Adipocyte (in vitro differentiated cells): ENCODE measurements around the gene PRF1.
A peak's percentile ranks its signal among the peaks of the same experiment; 100 is the strongest.

Source experiments
- DNase-seq: peaks from one replicate; pipeline ENCODE4 v3.0.0-alpha.2; 2015; ENCODE audit warnings: low read depth
- H3K27me3 ChIP-seq: replicated peaks from 2 replicates; pipeline ENCODE4 v1.7.0; 2013; ENCODE audit warnings: mild to moderate bottlenecking, low read length, moderate library complexity; ENCODE audit not compliant: control insufficient read depth, insufficient read depth
- H3K36me3 ChIP-seq: 2 replicates; pipeline ENCODE4 v1.7.0; 2013; ENCODE audit warnings: low read length, mild to moderate bottlenecking, moderate library complexity; ENCODE audit not compliant: control insufficient read depth, insufficient read depth, severe bottlenecking
- H3K4me1 ChIP-seq: 2 replicates; pipeline ENCODE4 v1.7.0; 2013; ENCODE audit warnings: mild to moderate bottlenecking, low read length, moderate library complexity; ENCODE audit not compliant: control insufficient read depth, insufficient read depth
- H3K4me3 ChIP-seq: 2 replicates; pipeline ENCODE4 v1.7.0; 2013; ENCODE audit warnings: mild to moderate bottlenecking, low read length, moderate library complexity
- H3K9ac ChIP-seq: 2 replicates; pipeline ENCODE4 v1.7.0; 2013; ENCODE audit warnings: mild to moderate bottlenecking, low read length, moderate library complexity
- H3K9me3 ChIP-seq: 2 replicates; pipeline ENCODE4 v1.7.0; 2013; ENCODE audit warnings: mild to moderate bottlenecking, low read length, moderate library complexity; ENCODE audit not compliant: control insufficient read depth

The PRF1 gene

GRCh38 chr10:70562036-70562755 lies 40.3 kb downstream of the PRF1 start:
- DNase-seq = no peak
- peaks cover 23% of the 10 kb centered on the region for H3K4me1 ChIP-seq

GRCh38 chr10:70561558-70561957 lies 41.0 kb downstream of the PRF1 start:
- peaks cover 23% of the 10 kb centered on the region for H3K4me1 ChIP-seq
- no peak overlapping the region for H3K9ac ChIP-seq
- H3K4me3 ChIP-seq = no peak overlapping the region
- no peak for DNase-seq
- peaks cover 10% of the 10 kb centered on the region for H3K27me3 ChIP-seq
- H3K9me3 ChIP-seq = no peaks in the 10 kb centered on the region
- H3K36me3 ChIP-seq = no peaks in the 10 kb centered on the region

More at GRCh38 chr10:70562036-70562755, 40.3 kb downstream of the PRF1 start:
- Histone ChIP-seq H3K9me3 (no peaks in the 10 kb centered on the region), H3K4me3 (no peak overlapping the region), H3K9ac (no peak overlapping the region), H3K36me3 (no peaks in the 10 kb centered on the region), H3K27me3 (peaks cover 10% of the 10 kb centered on the region)

- Histone ChIP-seq H3K36me3 (no peaks in the 10 kb centered on the region), H3K9ac (no peak overlapping the region), H3K27me3 (peaks cover 10% of the 10 kb centered on the region), H3K9me3 (no peaks in the 10 kb centered on the region), H3K4me3 (no peak overlapping the region), H3K4me1 (peaks cover 23% of the 10 kb centered on the region)
- peak; percentile 57 for DNase-seq
These were observed 41.5 kb downstream of the PRF1 start for GRCh38 chr10:70561070-70561469.

GRCh38 chr10:70560511-70560941 lies 42.0 kb downstream of the PRF1 start:
- no peak for DNase-seq
- Histone ChIP-seq H3K9ac (no peak overlapping the region), H3K27me3 (peaks cover 10% of the 10 kb centered on the region), H3K36me3 (no peaks in the 10 kb centered on the region), H3K4me3 (no peak overlapping the region), H3K4me1 (peaks cover 25% of the 10 kb centered on the region), H3K9me3 (no peaks in the 10 kb centered on the region)

- Histone ChIP-seq H3K9me3 (no peaks in the 10 kb centered on the region), H3K4me1 (peaks cover 25% of the 10 kb centered on the region), H3K27me3 (peaks cover 10% of the 10 kb centered on the region), H3K4me3 (no peak overlapping the region), H3K36me3 (no peaks in the 10 kb centered on the region), H3K9ac (peak overlapping the region; percentile 47)
- DNase-seq = no peak
These were observed 42.7 kb downstream of the PRF1 start for GRCh38 chr10:70559861-70560260.

- peaks cover 25% of the 10 kb centered on the region for H3K4me1 ChIP-seq
- peak; percentile 55 for DNase-seq
These were observed 43.4 kb downstream of the PRF1 start for GRCh38 chr10:70558871-70559810.

GRCh38 chr10:70558295-70558694 lies 44.2 kb downstream of the PRF1 start:
- H3K4me3 ChIP-seq = no peak overlapping the region
- H3K36me3 ChIP-seq = no peaks in the 10 kb centered on the region
- peaks cover 25% of the 10 kb centered on the region for H3K4me1 ChIP-seq
- DNase-seq = no peak
- no peaks in the 10 kb centered on the region for H3K9me3 ChIP-seq
- H3K9ac ChIP-seq = peak overlapping the region; percentile 59
- H3K27me3 ChIP-seq = peaks cover 2% of the 10 kb centered on the region

More at GRCh38 chr10:70558871-70559810, 43.4 kb downstream of the PRF1 start:
- Histone ChIP-seq H3K27me3 (peaks cover 10% of the 10 kb centered on the region), H3K9ac (peak overlapping the region; percentile 59), H3K4me3 (peak overlapping the region; percentile 75), H3K36me3 (no peaks in the 10 kb centered on the region), H3K9me3 (no peaks in the 10 kb centered on the region)

- DNase-seq = no peak
- peaks cover 25% of the 10 kb centered on the region for H3K4me1 ChIP-seq
- H3K9me3 ChIP-seq = no peaks in the 10 kb centered on the region
These were observed 44.7 kb downstream of the PRF1 start for GRCh38 chr10:70557876-70558275.

GRCh38 chr10:70557086-70557845 lies 45.3 kb downstream of the PRF1 start:
- Histone ChIP-seq H3K36me3 (no peaks in the 10 kb centered on the region), H3K4me3 (no peak overlapping the region), H3K27me3 (no peaks in the 10 kb centered on the region), H3K9me3 (no peaks in the 10 kb centered on the region), H3K9ac (no peak overlapping the region), H3K4me1 (peaks cover 27% of the 10 kb centered on the region)
- DNase-seq = no peak

More at GRCh38 chr10:70557876-70558275, 44.7 kb downstream of the PRF1 start:
- H3K36me3 ChIP-seq = no peaks in the 10 kb centered on the region
- H3K27me3 ChIP-seq = no peaks in the 10 kb centered on the region
- H3K9ac ChIP-seq = no peak overlapping the region
- no peak overlapping the region for H3K4me3 ChIP-seq

GRCh38 chr10:70555371-70555770 lies 47.2 kb downstream of the PRF1 start:
- Histone ChIP-seq H3K9me3 (no peaks in the 10 kb centered on the region), H3K27me3 (peaks cover 3% of the 10 kb centered on the region), H3K4me3 (no peak overlapping the region), H3K36me3 (no peaks in the 10 kb centered on the region), H3K4me1 (peaks cover 22% of the 10 kb centered on the region), H3K9ac (no peak overlapping the region)
- no peak for DNase-seq
